ELF-1 (cell line): ENCODE data around the gene PNPLA1.

Experiments used
- DNase-seq: peaks from one replicate; pipeline ENCODE4 v3.0.0-alpha.2; 2016; ENCODE audit warnings: low read depth, low spot score

The PNPLA1 gene

GRCh38 chr6:36357872-36358225 lies 88.0 kb downstream of the PNPLA1 start:
- no peak for DNase-seq
